RWPE2 (cell line): ENCODE measurements around the gene DESI1.

ENCODE experiments used
- ATAC-seq: fragments of 200-7000 bp; cut with Tn5 transposase; 3 replicates; pipeline ENCODE4 v1.9.1; 2021; ENCODE audit warnings: low read depth
- DNase-seq: peaks from one replicate; pipeline ENCODE4 v3.0.0-alpha.2; 2020; ENCODE audit warnings: low spot score
- H3K27ac ChIP-seq: fragments of 450-650 bp; 2 replicates; pipeline ENCODE4 v1.5.1; 2017; ENCODE audit warnings: mild to moderate bottlenecking; ENCODE audit not compliant: poor library complexity, severe bottlenecking
- H3K27me3 ChIP-seq: fragments of 250-450 bp; sonication (Bioruptor Pico); 2 replicates; pipeline ENCODE4 v1.5.1; 2021; ENCODE audit warnings: mild to moderate bottlenecking, moderate library complexity; ENCODE audit not compliant: insufficient read depth, poor library complexity, severe bottlenecking
- H3K36me3 ChIP-seq: fragments of 250-450 bp; sonication (Bioruptor Pico); 2 replicates; pipeline ENCODE4 v1.5.1; 2020; ENCODE audit warnings: low read depth, mild to moderate bottlenecking, moderate library complexity
- H3K4me1 ChIP-seq: fragments of 250-450 bp; sonication (Bioruptor Pico); 2 replicates; pipeline ENCODE4 v1.5.1; 2021; ENCODE audit warnings: mild to moderate bottlenecking, moderate library complexity; ENCODE audit not compliant: insufficient read depth, poor library complexity, severe bottlenecking
- H3K4me3 ChIP-seq: fragments of 250-450 bp; sonication (Bioruptor Pico); 2 replicates; pipeline ENCODE4 v1.5.1; 2021; ENCODE audit warnings: mild to moderate bottlenecking, moderate library complexity; ENCODE audit not compliant: severe bottlenecking
- H3K9me3 ChIP-seq: fragments of 250-450 bp; sonication (Bioruptor Pico); 2 replicates; pipeline ENCODE4 v1.5.1; 2021; ENCODE audit warnings: mild to moderate bottlenecking, moderate library complexity; ENCODE audit not compliant: severe bottlenecking
- CTCF ChIP-seq: fragments of 450-650 bp; IDR thresholded peaks from one replicate; pipeline ENCODE4 v1.5.1; 2017; ENCODE audit warnings: mild to moderate bottlenecking, moderate library complexity; ENCODE audit not compliant: poor library complexity, severe bottlenecking

The DESI1 gene

DNA sequence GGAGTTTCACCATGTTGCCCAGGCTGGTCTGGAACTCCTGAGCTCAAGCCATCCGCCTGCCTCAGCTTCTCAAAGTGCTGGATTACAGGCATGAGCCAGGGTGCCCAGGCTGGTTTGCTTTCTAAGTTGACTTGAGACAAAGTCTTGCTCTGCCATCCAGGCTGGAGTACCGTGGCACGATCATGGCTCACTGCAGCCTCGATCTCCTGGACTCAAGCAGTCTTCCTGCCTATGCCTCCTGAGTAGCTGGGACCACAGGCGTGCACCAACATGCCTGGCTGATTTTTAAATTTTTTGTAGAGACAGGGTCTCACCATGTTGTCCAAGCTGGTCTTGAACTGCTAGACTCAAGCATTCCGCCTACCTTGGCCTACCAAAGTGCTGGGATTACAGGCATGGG lies 36.9 kb upstream of the DESI1 start:
- Histone ChIP-seq H3K27me3 (no peaks in the 10 kb centered on the region), H3K27ac (no peak overlapping the region), H3K36me3 (peaks cover 94% of the 10 kb centered on the region), H3K4me1 (no peaks in the 10 kb centered on the region), H3K4me3 (no peak overlapping the region), H3K9me3 (no peaks in the 10 kb centered on the region)
- TF ChIP-seq CTCF, result no peak
- ATAC-seq (no peak), DNase-seq (no peak)

DNA sequence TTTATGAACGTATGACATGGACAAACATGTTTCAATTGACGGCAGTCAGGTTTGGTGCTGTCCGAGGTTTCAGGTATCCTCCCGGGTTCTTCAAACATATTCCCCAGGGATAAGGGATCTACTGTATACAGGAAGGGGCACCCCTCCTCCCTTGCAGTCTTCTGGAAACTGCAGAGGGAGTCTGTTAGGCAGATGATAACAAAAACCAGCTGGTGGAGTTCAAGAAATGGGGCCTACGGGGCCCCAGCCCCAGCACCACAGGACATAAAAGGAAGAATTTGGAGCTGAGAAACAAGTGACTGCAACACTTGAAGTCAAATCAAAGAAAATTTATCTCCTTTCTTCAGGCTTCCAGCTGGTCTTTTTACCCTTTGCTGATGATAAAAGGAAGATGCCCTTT lies 35.7 kb upstream of the DESI1 start:
- Histone ChIP-seq H3K27me3 (no peaks in the 10 kb centered on the region), H3K4me3 (no peak overlapping the region), H3K36me3 (peaks cover 94% of the 10 kb centered on the region), H3K9me3 (no peaks in the 10 kb centered on the region), H3K4me1 (no peaks in the 10 kb centered on the region), H3K27ac (no peak overlapping the region)
- DNase-seq (no peak), ATAC-seq (no peak)
- TF ChIP-seq CTCF, result no peak

DNA sequence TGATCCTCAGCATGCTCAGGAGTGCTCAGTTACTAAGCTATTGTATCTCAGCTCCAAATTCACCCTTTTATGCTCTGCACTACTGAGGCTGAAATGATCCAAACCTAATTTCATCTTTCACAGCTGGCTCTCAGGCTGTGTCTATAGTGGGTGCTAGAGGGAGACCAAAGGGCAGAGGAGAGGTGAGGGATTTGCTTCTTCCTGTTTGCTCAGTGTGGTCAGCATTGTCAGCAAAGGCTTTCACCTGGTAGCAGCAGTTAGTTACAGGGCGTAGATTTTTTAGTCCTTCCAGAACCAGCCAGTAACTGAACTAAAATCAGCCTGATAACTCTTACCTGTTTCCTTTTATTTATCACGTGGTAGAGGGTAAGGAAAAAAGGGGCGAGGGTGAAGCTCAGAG lies 33.5 kb upstream of the DESI1 start:
- Histone ChIP-seq H3K27ac (no peak overlapping the region), H3K4me1 (no peaks in the 10 kb centered on the region), H3K27me3 (no peaks in the 10 kb centered on the region), H3K4me3 (no peak overlapping the region), H3K9me3 (no peaks in the 10 kb centered on the region), H3K36me3 (peaks cover 94% of the 10 kb centered on the region)
- DNase-seq, result no peak
- no peak for TF ChIP-seq CTCF
- ATAC-seq, result no peak

DNA sequence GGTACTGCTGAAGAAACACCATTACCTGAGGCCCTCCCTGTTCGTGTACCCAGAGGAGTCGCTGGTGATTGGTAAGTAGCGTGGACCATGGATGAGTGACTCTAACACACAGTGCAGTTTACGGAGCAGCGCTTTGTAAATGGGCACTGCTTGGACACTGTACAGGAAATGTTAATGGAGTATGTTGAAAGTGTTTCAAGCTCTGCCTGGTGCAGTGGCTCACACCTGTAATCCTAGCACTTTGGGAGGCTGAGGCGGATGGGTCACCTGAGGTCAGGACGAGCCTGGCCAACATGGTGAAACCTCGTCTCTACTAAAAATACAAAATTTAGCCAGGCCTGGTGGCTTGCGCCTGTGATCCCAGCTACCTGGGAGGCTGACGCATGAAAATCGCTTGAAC lies 30.0 kb upstream of the DESI1 start:
- ATAC-seq, result no peak
- Histone ChIP-seq H3K36me3 (peaks cover 95% of the 10 kb centered on the region), H3K9me3 (no peaks in the 10 kb centered on the region), H3K4me3 (no peak overlapping the region), H3K27me3 (no peaks in the 10 kb centered on the region), H3K4me1 (no peaks in the 10 kb centered on the region), H3K27ac (no peak overlapping the region)
- no peak for TF ChIP-seq CTCF
- no peak for DNase-seq

DNA sequence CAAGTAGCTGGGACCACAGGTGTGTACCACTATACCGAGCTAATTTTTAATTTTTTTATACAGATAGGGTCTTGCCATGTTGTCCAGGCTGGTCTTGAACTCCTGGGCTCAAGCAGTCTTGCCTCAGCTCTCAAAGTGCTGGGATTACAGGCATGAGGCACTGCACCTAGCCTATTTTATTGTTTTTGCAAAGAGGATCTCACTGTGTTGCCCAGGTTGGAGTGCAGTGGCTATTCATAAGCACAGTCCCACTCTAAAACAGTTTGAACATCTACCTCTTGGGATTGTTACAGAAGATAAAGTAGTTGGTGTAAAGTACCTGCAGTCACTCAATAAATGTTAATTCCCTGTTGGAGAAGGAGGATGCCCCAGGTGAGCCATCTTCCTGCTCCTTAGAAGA lies 29.4 kb upstream of the DESI1 start:
- no peak for TF ChIP-seq CTCF
- no peak overlapping the region for H3K27ac ChIP-seq
- no peaks in the 10 kb centered on the region for H3K9me3 ChIP-seq
- H3K36me3 ChIP-seq, result peaks cover 95% of the 10 kb centered on the region
- DNase-seq (no peak), ATAC-seq (no peak)
- H3K4me1 ChIP-seq, result no peaks in the 10 kb centered on the region
- no peak overlapping the region for H3K4me3 ChIP-seq
- no peaks in the 10 kb centered on the region for H3K27me3 ChIP-seq
